ENCODE measurements around the gene CNTNAP4.

- no peak for TF ChIP-seq CTCF (IDR thresholded peaks at IDR 0.05; ENCODE audit: poor library complexity, severe bottlenecking)
- TF ChIP-seq MXI1 (conservative IDR thresholded peaks at IDR 0.05; ENCODE audit: poor library complexity, severe bottlenecking): no peak
- no peak for TF ChIP-seq TAF1 (IDR thresholded peaks at IDR 0.05; ENCODE audit: low read depth)
- TF ChIP-seq POLR2AphosphoS5 (IDR thresholded peaks at IDR 0.05): no peak
- no peak for TF ChIP-seq EP300 (conservative IDR thresholded peaks at IDR 0.05; ENCODE audit: poor library complexity, severe bottlenecking)
- no peak for TF ChIP-seq RAD21 (conservative IDR thresholded peaks at IDR 0.05)
- no peak for TF ChIP-seq EZH2 (IDR thresholded peaks at IDR 0.05; ENCODE audit: borderline replicate concordance, insufficient read depth, low read length, poor library complexity, severe bottlenecking)
- no peak for TF ChIP-seq REST (IDR thresholded peaks at IDR 0.05; ENCODE audit: borderline replicate concordance)
- TF ChIP-seq SMC3 (conservative IDR thresholded peaks at IDR 0.05; ENCODE audit: poor library complexity): no peak
Measured at GRCh38 chr16:76500006-76500405, 222.8 kb downstream of the CNTNAP4 start.

Data from neural cell (in vitro differentiated cells).